ENCODE results near the gene RPL22.

The RPL22 gene

DNA sequence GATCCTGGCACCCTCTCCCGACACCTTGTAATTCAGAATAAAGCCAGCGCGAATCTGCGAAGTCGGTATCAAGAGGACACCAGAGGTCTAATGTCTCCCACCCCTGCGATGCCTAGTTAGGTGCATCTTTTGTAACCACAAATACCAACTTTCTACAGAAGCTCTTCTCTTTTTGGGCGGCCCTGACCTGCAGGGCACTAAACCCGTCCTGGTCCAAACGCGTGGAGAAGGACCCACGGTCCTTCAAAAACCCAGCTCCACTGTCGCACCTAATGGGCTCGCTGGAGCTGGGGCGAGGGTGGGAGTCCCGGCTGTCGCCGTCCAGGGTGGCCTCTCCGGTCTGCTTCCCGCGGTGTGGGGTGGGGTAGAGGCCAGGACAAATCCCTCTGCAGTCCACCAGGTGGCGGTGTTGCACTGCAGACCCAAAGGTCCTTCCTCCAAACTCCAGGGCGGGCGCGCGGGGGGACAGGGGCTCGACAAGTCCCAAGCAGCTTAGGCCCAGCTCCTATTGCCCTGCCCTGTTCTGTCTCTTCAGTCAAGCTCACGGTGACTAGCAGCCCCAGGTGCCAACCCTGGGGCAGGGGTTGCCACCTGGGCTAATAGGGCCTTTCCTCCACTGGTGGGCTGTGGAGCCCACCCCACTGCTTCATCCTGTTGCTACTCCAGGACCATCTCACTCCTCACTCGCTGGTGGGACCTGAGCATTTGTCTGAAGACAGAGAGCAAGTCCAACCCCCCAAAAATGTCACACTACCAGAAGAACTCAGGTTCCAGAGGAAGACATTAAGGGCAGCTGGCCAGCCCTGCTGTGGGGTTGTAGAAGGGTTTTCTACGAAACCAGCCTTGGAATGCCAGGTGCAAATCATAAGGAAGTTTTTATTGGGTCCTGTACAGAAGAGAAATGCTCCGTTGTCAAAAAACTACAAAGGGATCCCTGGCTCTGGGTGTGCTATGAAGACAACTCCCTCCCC is 47.4 kb upstream of the RPL22 start:
- Histone ChIP-seq H3K27ac (ENCODE audit: low read length, poor library complexity, severe bottlenecking) (no peak overlapping the region), H3K18ac (ENCODE audit: low read depth in 1 of 2, low read length in 2 of 2) (no peak overlapping the region), H2AK5ac (ENCODE audit: low read length, severe bottlenecking) (no peak overlapping the region), H3K36me3 (ENCODE audit: control insufficient read depth in 1 of 2, insufficient read depth in 2 of 2, low read depth in 1 of 2, low read length in 2 of 2) (peaks cover 0 to 4% of the 10 kb centered on the region in 2 experiments), H2BK120ac (ENCODE audit: low read depth, low read length) (no peak overlapping the region), H3K4me2 (ENCODE audit: low read length, poor library complexity, severe bottlenecking) (no peak overlapping the region), H3K4me1 (ENCODE audit: control insufficient read depth, insufficient read depth, low read depth, low read length) (peaks cover 36% of the 10 kb centered on the region), H3K4me3 (ENCODE audit: insufficient read depth in 1 of 2, low read depth in 1 of 2, low read length in 2 of 2) (no peak overlapping the region), H3K27me3 (ENCODE audit: control insufficient read depth in 1 of 2, insufficient read depth in 1 of 2, low read length in 2 of 2) (peaks cover 76 to 79% of the 10 kb centered on the region in 2 experiments), H3K4ac (ENCODE audit: low read depth in 1 of 2, low read length in 2 of 2) (no peak overlapping the region), H2BK5ac (ENCODE audit: low read depth, low read length, poor library complexity, severe bottlenecking) (no peak overlapping the region), H2BK15ac (ENCODE audit: low read depth, poor library complexity, severe bottlenecking) (no peak overlapping the region), H3K23ac (ENCODE audit: low read length in 2 of 2) (no peak overlapping the region), H4K8ac (ENCODE audit: low read length) (no peak overlapping the region), H2AFZ (ENCODE audit: low read depth, low read length) (no peak overlapping the region), H2BK12ac (ENCODE audit: low read length in 2 of 2) (no peak overlapping the region), H3K9ac (ENCODE audit: low read length) (no peak overlapping the region), H3K9me3 (ENCODE audit: control insufficient read depth, low read length) (no peaks in the 10 kb centered on the region), H3K79me1 (replicated peaks; ENCODE audit: low read length, poor library complexity, severe bottlenecking) (no peaks in the 10 kb centered on the region), H3K14ac (ENCODE audit: low read length in 2 of 2) (no peak overlapping the region), H4K91ac (ENCODE audit: low read length) (no peak overlapping the region)
- DNase-seq = peak; percentile 71
- 9% methylated on average over 30 of the region's 30 CpGs for WGBS

DNA sequence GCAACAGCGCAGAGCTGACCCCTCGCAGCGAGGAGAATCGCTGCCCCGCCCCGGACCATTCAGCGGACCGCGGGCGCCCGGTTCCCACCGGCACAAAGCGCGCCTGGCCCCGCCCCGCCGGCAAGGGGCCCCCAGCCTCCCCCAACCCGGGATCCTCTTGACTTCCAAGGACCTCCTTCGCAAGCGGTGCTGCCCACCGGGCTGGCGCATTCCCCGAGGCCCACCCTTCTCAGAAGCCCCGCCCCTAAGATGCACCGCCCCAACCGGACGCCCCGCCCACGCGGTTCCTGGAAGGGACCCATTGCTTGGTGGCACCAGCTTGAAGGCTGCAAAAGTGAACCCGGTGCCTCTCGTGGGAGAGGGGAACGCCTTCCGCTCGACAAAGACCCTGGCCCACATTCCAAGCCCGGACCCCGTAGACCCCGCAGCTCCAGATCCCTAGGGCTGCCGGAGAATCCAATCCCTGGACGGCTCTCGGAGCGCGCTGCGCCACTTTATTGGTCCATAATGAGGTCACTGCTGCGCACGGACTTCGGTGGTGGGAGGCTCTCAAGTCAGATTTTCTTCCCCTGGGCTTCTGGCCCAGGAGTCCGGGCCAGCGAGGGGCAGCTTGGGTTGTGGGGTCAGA is 46.6 kb upstream of the RPL22 start:
- Histone ChIP-seq H3K9ac (ENCODE audit: low read length) (no peak overlapping the region), H3K14ac (ENCODE audit: low read length in 2 of 2) (no peak overlapping the region), H4K91ac (ENCODE audit: low read length) (no peak overlapping the region), H3K4ac (ENCODE audit: low read depth in 1 of 2, low read length in 2 of 2) (no peak overlapping the region), H3K4me2 (ENCODE audit: low read length, poor library complexity, severe bottlenecking) (peak overlapping the region; percentile 75), H2BK15ac (ENCODE audit: low read depth, poor library complexity, severe bottlenecking) (peak overlapping the region; percentile 40), H2BK120ac (ENCODE audit: low read depth, low read length) (no peak overlapping the region), H3K4me1 (ENCODE audit: control insufficient read depth, insufficient read depth, low read depth, low read length) (peaks cover 40% of the 10 kb centered on the region), H3K79me1 (replicated peaks; ENCODE audit: low read length, poor library complexity, severe bottlenecking) (no peaks in the 10 kb centered on the region), H4K8ac (ENCODE audit: low read length) (no peak overlapping the region), H2AFZ (ENCODE audit: low read depth, low read length) (no peak overlapping the region), H2AK5ac (ENCODE audit: low read length, severe bottlenecking) (no peak overlapping the region), H3K36me3 (ENCODE audit: control insufficient read depth in 1 of 2, insufficient read depth in 2 of 2, low read depth in 1 of 2, low read length in 2 of 2) (no peaks in the 10 kb centered on the region), H2BK5ac (ENCODE audit: low read depth, low read length, poor library complexity, severe bottlenecking) (no peak overlapping the region), H3K27me3 (ENCODE audit: control insufficient read depth in 1 of 2, insufficient read depth in 1 of 2, low read length in 2 of 2) (peaks cover 77 to 79% of the 10 kb centered on the region in 2 experiments), H3K9me3 (ENCODE audit: control insufficient read depth, low read length) (no peaks in the 10 kb centered on the region), H2BK12ac (ENCODE audit: low read length in 2 of 2) (no peak overlapping the region), H3K27ac (ENCODE audit: low read length, poor library complexity, severe bottlenecking) (no peak overlapping the region), H3K18ac (ENCODE audit: low read depth in 1 of 2, low read length in 2 of 2) (no peak overlapping the region), H3K4me3 (ENCODE audit: insufficient read depth in 1 of 2, low read depth in 1 of 2, low read length in 2 of 2) (no peak overlapping the region), H3K23ac (ENCODE audit: low read length in 2 of 2) (no peak overlapping the region)
- no peak for DNase-seq
- WGBS = 7% methylated on average over 49 of the region's 49 CpGs

DNA sequence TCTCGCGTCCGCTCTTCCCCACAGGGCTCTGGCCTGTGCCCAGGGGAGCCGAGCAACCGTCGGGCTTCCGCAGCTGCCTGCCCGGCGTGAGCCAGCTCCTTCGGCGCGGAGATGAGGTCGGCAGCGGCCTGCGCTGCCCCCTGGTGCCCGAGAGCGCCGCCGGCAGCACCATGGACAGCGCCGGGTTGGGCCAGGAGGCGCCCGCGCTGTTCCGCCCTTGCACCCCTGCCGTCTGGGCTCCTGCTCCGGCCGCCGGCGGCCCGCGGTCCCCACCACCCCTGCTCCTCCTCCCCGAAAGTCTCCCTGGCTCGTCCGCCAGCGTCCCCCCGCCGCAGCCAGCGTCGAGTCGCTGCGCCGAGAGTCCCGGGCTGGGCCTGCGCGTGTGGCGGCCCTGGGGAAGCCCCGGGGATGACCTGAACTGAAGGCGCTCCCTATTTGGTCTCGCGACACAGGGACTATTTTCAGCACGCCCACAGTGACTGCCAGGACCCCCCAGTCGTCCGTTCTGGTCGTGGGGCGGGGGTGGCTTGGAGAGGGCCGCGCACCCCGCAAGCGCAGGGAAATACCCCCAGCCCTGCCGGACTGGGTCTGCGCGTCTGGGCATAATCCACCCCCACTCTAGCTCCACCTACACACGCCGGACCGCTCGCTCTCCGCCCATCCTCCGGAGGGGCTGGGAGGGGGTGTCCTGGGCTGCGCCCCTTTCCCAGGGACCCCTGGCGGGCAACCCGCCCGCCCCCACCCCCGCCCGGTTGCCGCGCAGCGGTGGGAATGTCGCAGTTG is 45.9 kb upstream of the RPL22 start:
- Histone ChIP-seq H3K9me3 (ENCODE audit: control insufficient read depth, low read length) (no peaks in the 10 kb centered on the region), H3K79me1 (replicated peaks; ENCODE audit: low read length, poor library complexity, severe bottlenecking) (no peaks in the 10 kb centered on the region), H3K36me3 (ENCODE audit: control insufficient read depth in 1 of 2, insufficient read depth in 2 of 2, low read depth in 1 of 2, low read length in 2 of 2) (no peaks in the 10 kb centered on the region), H4K8ac (ENCODE audit: low read length) (no peak overlapping the region), H3K4me1 (ENCODE audit: control insufficient read depth, insufficient read depth, low read depth, low read length) (peaks cover 40% of the 10 kb centered on the region), H3K23ac (ENCODE audit: low read length in 2 of 2) (peak overlapping the region in 1 of 2 experiments; percentile 11), H2BK120ac (ENCODE audit: low read depth, low read length) (no peak overlapping the region), H3K9ac (ENCODE audit: low read length) (no peak overlapping the region), H2AFZ (ENCODE audit: low read depth, low read length) (no peak overlapping the region), H2BK15ac (ENCODE audit: low read depth, poor library complexity, severe bottlenecking) (peak overlapping the region; percentile 40), H2BK5ac (ENCODE audit: low read depth, low read length, poor library complexity, severe bottlenecking) (no peak overlapping the region), H3K4ac (ENCODE audit: low read depth in 1 of 2, low read length in 2 of 2) (no peak overlapping the region), H3K4me3 (ENCODE audit: insufficient read depth in 1 of 2, low read depth in 1 of 2, low read length in 2 of 2) (no peak overlapping the region), H2BK12ac (ENCODE audit: low read length in 2 of 2) (no peak overlapping the region), H3K27ac (ENCODE audit: low read length, poor library complexity, severe bottlenecking) (no peak overlapping the region), H3K27me3 (ENCODE audit: control insufficient read depth in 1 of 2, insufficient read depth in 1 of 2, low read length in 2 of 2) (peaks cover 74 to 79% of the 10 kb centered on the region in 2 experiments), H3K4me2 (ENCODE audit: low read length, poor library complexity, severe bottlenecking) (peak overlapping the region; percentile 75), H3K18ac (ENCODE audit: low read depth in 1 of 2, low read length in 2 of 2) (no peak overlapping the region), H3K14ac (ENCODE audit: low read length in 2 of 2) (no peak overlapping the region), H2AK5ac (ENCODE audit: low read length, severe bottlenecking) (no peak overlapping the region), H4K91ac (ENCODE audit: low read length) (no peak overlapping the region)
- WGBS = 3% methylated on average over 53 of the region's 79 CpGs
- DNase-seq = peak; percentile 75

Data from mesenchymal stem cell (in vitro differentiated cells and primary cell).